ENCODE data around the gene TRPM6. TPM values are rescaled to one million over a fixed set of nuclear protein-coding genes. Genes with fewer than 3 reads are reported as not detected.

TRPM6 gene
- total RNA-seq, 2 experiments from 2014 or later, result not detected

- ChIA-PET CTCF (ENCODE audit: unreplicated experiment) (no interaction called here), POLR2A (no interaction called here)
- no peaks in the 10 kb centered on the region for H3K36me3 ChIP-seq (ENCODE audit: insufficient read depth, low read length)
- DNase-seq (ENCODE audit: low spot score), result no peak
- no peak overlapping the region for H3K4me2 ChIP-seq (ENCODE audit: low read length)
- no peak overlapping the region for H3K27ac ChIP-seq (ENCODE audit: low read depth, low read length, poor library complexity, severe bottlenecking)
- no TSS peak for BruUV-seq (replicated peaks)
- H3K4me3 ChIP-seq (ENCODE audit: low read depth, low read length, poor library complexity, severe bottlenecking), result no peak overlapping the region
- H3K9me3 ChIP-seq (ENCODE audit: low read length), result no peaks in the 10 kb centered on the region
- no peaks in the 10 kb centered on the region for H3K79me2 ChIP-seq (ENCODE audit: insufficient read depth, low read depth, low read length)
- TF ChIP-seq EZH2phosphoT487 (IDR thresholded peaks at IDR 0.05; ENCODE audit: borderline replicate concordance, low read depth, low read length), result no peak
- no peak for TF ChIP-seq CTCF (conservative IDR thresholded peaks at IDR 0.05; ENCODE audit: low read length)
- no peak overlapping the region for H2AFZ ChIP-seq (ENCODE audit: low read length)
- intact Hi-C loops (cut with micrococcal nuclease; ENCODE audit: unreplicated experiment), result no loop called here
- no peaks in the 10 kb centered on the region for H3K9me2 ChIP-seq (ENCODE audit: insufficient read depth, low read length)
- no peaks in the 10 kb centered on the region for H3K4me1 ChIP-seq (ENCODE audit: insufficient read depth, low read length, poor library complexity, severe bottlenecking)
- no peaks in the 10 kb centered on the region for H4K20me1 ChIP-seq (ENCODE audit: insufficient read depth, low read length)
These were observed 205.8 kb downstream of the TRPM6 start for GRCh38 chr9:74681906-74682305.

GRCh38 chr9:74674077-74674476 lies 213.6 kb downstream of the TRPM6 start:
- Histone ChIP-seq H3K4me2 (ENCODE audit: low read length) (no peak overlapping the region), H4K20me1 (ENCODE audit: insufficient read depth, low read length) (no peaks in the 10 kb centered on the region), H3K36me3 (ENCODE audit: insufficient read depth, low read length) (no peaks in the 10 kb centered on the region), H3K4me3 (ENCODE audit: low read depth, low read length, poor library complexity, severe bottlenecking) (no peak overlapping the region), H3K9me3 (ENCODE audit: low read length) (no peaks in the 10 kb centered on the region), H3K79me2 (ENCODE audit: insufficient read depth, low read depth, low read length) (no peaks in the 10 kb centered on the region), H3K9me2 (ENCODE audit: insufficient read depth, low read length) (no peaks in the 10 kb centered on the region), H2AFZ (ENCODE audit: low read length) (no peak overlapping the region), H3K4me1 (ENCODE audit: insufficient read depth, low read length, poor library complexity, severe bottlenecking) (no peaks in the 10 kb centered on the region), H3K27ac (ENCODE audit: low read depth, low read length, poor library complexity, severe bottlenecking) (no peak overlapping the region)
- ChIA-PET POLR2A (no interaction called here), CTCF (ENCODE audit: unreplicated experiment) (no interaction called here)
- intact Hi-C loops (cut with micrococcal nuclease; ENCODE audit: unreplicated experiment), result no loop called here
- no TSS peak for BruUV-seq (replicated peaks)
- TF ChIP-seq EZH2phosphoT487 (IDR thresholded peaks at IDR 0.05; ENCODE audit: borderline replicate concordance, low read depth, low read length) (no peak), CTCF (conservative IDR thresholded peaks at IDR 0.05; ENCODE audit: low read length) (no peak)
- DNase-seq (ENCODE audit: low spot score), result no peak

Small RNA genes within 50 kb of the gene (small RNA-seq; reads per million reads assigned to genes)
- not detected for gene RNU6-445P

Other genes starting within 250 kb of the TRPM6 start
- 16.2 and 19.8 TPM in 2 replicates for gene C9orf40, start 65.0 kb upstream of the TRPM6 start, total RNA-seq (2014; rRNA removed; shearing (Covaris generic))
- gene C9orf40, start 65.0 kb upstream of the TRPM6 start, total RNA-seq (2022), result 39.8 and 41.3 TPM in 2 replicates
- 26.8 and 29.1 TPM in 2 replicates for gene CARNMT1, start 140.4 kb upstream of the TRPM6 start, total RNA-seq (2014; rRNA removed; shearing (Covaris generic))
- gene CARNMT1, start 140.4 kb upstream of the TRPM6 start, total RNA-seq (2022), result 40.3 and 49.0 TPM in 2 replicates
- 17.0 and 26.0 TPM in 2 replicates for gene NMRK1, start 200.2 kb upstream of the TRPM6 start, total RNA-seq (2014; rRNA removed; shearing (Covaris generic))
- gene NMRK1, start 200.2 kb upstream of the TRPM6 start, total RNA-seq (2022), result 32.8 and 33.2 TPM in 2 replicates
- gene OSTF1, start 200.6 kb upstream of the TRPM6 start, total RNA-seq (2014; rRNA removed; shearing (Covaris generic)), result 37.3 and 49.9 TPM in 2 replicates
- 51.7 and 58.1 TPM in 2 replicates for gene OSTF1, start 200.6 kb upstream of the TRPM6 start, total RNA-seq (2022)

Measured in OCI-LY7 (cell line).